Fibroblast of mammary gland (primary cell): Measurements from ENCODE around the gene C13orf42.
"Not testable (repeated sequence)": the region's sequence is repeated elsewhere in the genome, so short reads cannot be mapped to it uniquely, and the experiment has no call there.

Experiments used
- DNase-seq: peaks from one replicate; pipeline ENCODE4 v3.0.0-alpha.2; 2010; ENCODE audit warnings: low read depth
- H3K4me3 ChIP-seq: 2 replicates; pipeline ENCODE4 v1.5.1; 2011; ENCODE audit warnings: low read depth, mild to moderate bottlenecking, low read length, moderate library complexity; ENCODE audit not compliant: control insufficient read depth
- TF ChIP-seq, protein P1 (sequence below): conservative IDR thresholded peaks from 2 replicates; pipeline ENCODE4 v1.5.1; 2011; ENCODE audit warnings: low read depth, low read length, inconsistent platforms; ENCODE audit not compliant: control insufficient read depth, insufficient read depth

Gene C13orf42

DNA sequence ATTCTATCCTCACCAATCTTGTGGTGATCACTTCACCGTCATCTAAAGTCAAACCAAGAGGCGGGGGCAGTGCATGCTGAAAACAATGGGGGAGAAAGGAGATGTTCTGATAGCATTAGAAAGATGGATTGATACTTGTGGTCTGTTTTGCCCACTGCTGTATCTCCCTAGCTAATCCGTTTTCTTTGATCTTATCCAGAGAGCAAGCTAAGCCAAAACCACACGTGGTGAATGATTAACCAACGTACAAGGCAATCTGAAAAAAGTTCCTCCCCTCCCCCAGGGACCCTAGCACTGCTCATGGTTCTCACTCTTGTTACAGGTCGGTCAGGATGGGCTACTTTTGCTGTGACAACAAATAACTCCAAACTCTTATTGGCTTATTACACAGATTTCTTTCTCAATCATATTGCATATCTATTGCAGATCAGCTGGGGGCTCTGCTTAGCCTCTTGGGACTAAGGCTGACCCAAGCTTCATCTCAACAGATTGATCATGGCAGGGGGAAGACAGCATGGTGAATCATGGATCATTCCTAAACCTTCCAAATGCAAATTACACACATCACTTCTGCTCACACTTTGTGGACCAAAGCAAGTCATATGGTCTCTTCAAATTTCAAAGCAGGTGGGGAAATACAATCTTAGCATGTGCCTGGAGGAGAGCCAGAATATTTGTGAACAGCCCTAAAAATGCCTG, 11.9 kb upstream of the C13orf42 start:
- no peak overlapping the region for H3K4me3 ChIP-seq
- TF ChIP-seq, protein P1, sequence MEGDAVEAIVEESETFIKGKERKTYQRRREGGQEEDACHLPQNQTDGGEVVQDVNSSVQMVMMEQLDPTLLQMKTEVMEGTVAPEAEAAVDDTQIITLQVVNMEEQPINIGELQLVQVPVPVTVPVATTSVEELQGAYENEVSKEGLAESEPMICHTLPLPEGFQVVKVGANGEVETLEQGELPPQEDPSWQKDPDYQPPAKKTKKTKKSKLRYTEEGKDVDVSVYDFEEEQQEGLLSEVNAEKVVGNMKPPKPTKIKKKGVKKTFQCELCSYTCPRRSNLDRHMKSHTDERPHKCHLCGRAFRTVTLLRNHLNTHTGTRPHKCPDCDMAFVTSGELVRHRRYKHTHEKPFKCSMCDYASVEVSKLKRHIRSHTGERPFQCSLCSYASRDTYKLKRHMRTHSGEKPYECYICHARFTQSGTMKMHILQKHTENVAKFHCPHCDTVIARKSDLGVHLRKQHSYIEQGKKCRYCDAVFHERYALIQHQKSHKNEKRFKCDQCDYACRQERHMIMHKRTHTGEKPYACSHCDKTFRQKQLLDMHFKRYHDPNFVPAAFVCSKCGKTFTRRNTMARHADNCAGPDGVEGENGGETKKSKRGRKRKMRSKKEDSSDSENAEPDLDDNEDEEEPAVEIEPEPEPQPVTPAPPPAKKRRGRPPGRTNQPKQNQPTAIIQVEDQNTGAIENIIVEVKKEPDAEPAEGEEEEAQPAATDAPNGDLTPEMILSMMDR: no peak
- DNase-seq: peak; percentile 30

DNA sequence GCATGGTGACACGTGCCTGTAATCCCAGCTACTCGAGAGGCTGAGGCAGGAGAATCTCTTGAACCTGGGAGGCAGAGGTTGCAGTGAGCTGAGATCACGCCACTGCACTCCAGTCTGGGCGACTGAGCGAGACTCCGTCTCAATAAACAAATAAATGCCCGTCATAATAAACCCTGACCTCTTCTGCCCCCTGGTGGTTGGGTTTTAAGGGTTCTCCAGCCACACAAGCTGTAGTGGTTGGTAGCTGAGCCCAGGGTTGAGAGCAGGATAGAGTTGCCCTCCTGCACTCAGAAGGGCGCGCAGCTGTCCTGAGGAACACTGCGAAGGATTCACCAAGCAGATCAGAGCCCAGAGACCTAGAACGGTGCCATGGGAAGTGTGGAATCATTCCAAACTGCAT, 9.8 kb upstream of the C13orf42 start:
- TF ChIP-seq, protein P1: peak; percentile 40
- not testable (repeated sequence) for H3K4me3 ChIP-seq
- peak; percentile 24 for DNase-seq

DNA sequence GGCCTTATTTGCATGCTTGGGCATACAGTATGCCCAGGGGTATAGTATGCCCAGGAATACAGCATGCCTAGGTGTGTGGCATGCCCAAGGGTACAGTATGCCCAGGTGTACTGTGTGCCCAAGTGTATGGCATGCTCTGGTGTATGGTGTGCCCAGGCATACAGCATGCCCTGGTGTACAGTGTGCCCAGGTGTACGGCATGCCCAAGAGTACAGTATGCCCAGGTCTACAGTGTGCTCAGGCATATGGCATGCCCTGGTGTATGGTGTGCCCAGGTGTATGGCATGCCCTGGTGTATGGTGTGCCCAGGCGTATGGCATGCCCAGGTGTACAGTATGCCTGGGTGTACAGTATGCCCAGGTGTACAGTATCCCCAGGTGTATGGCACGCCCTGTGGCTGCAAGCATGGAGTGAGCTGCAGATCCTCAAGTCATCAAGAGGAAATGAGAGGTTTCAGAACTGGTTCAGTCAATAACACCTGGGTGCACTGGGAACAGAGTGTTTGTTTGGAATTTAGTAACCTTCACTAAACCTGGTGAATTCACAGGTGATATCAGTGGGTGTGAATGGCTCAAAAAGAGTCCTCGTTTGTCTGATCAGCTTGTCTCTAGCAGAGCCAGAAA, 7.8 kb upstream of the C13orf42 start:
- DNase-seq: no peak
- H3K4me3 ChIP-seq: no peak overlapping the region
- TF ChIP-seq, protein P1: no peak

DNA sequence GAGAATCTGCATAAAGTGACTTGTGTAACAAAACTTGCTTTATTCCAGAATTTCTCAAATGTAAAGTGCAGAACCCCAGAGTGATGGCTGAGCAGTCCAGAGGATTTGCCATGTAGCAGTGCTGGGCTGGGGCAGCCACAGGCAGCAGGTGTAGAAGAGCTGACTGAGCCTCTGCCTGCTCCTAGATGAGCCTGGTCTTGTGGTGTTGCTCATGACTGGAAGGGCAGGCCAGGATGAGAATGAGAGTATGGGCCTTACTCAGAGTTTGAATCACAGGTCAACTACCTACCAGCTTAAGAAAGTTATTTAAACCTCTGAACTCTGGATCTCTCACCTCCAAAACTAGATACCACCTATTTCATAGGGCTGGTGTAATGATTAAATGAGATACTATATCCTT, 2.9 kb upstream of the C13orf42 start:
- no peak for DNase-seq
- H3K4me3 ChIP-seq: no peak overlapping the region
- TF ChIP-seq, protein P1: no peak

DNA sequence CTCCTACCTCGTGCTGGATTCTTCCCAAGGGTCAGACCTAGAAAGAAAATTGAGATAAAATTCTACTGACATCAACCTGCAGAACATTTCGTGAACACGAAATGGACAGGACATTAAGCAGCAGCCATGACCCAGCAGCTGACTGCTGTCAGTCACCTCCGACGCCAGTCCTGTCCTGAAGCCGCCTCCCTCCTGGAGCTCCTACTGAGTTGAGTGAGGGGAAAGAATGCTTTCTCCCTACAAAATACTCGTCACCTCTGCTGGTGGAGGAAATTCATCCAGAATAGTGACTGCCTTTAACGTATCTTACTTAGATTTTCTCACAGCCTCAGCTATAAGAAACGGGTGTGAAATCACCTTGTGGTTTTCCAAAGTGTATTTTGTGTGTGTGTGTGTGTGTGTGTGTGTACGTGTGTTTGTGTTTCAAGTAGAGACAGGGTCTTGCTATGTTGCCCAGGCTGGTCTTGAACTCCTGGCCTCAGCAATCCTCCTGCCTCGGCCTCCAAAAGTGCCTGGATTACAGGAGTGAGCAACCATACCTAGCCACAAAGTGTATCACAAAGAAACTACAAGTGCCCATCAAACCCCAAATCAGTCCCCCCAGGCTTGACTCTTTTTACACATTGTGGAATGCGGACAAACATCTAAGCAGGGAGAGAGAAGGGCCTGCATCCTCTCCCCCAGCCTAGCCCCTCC, 2.3 kb upstream of the C13orf42 start:
- DNase-seq: no peak
- H3K4me3 ChIP-seq: no peak overlapping the region
- TF ChIP-seq, protein P1: no peak

DNA sequence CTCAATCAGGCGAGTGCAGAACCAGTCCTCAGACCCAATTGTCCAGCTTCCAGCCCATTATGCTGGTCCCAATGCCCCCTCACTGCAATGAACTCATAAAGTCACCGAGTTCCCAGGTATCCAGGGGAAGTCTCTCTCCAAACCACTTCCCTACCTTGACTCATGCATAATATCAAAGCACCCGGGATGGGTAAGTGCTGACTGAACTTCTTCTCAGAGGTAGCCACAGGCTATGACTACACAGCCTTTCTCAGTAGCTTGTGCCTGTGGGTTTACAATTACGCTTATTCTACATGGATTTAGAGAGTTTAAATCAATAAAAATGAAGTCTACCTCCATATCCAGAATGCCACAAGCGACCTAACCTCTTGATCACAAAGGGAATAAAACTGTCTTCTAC, 1.7 kb upstream of the C13orf42 start:
- TF ChIP-seq, protein P1: no peak
- H3K4me3 ChIP-seq: no peak overlapping the region
- no peak for DNase-seq
